BE2C (cell line): ENCODE results near the gene RGS11.

Experiments used
- DNase-seq: peaks from one replicate; pipeline ENCODE4 v3.0.0-alpha.2; 2020
- H3K27me3 ChIP-seq: fragments of 250-450 bp; sonication (Bioruptor Pico); 2 replicates; pipeline ENCODE4 v1.5.1; 2020; ENCODE audit warnings: mild to moderate bottlenecking
- H3K36me3 ChIP-seq: fragments of 250-450 bp; sonication (Bioruptor Pico); 2 replicates; pipeline ENCODE4 v1.5.1; 2020; ENCODE audit warnings: mild to moderate bottlenecking
- H3K4me1 ChIP-seq: fragments of 250-450 bp; sonication (Bioruptor Pico); 2 replicates; pipeline ENCODE4 v1.5.1; 2020
- H3K4me3 ChIP-seq: 2 replicates; pipeline ENCODE4 v1.5.1; 2011; ENCODE audit warnings: low read depth, low read length
- H3K9me3 ChIP-seq: fragments of 250-450 bp; sonication (Bioruptor Pico); 2 replicates; pipeline ENCODE4 v1.5.1; 2020
- CTCF ChIP-seq: IDR thresholded peaks from 2 replicates; pipeline ENCODE4 v1.5.1; 2012; ENCODE audit warnings: mild to moderate bottlenecking, low read depth, low read length

Gene RGS11

DNA sequence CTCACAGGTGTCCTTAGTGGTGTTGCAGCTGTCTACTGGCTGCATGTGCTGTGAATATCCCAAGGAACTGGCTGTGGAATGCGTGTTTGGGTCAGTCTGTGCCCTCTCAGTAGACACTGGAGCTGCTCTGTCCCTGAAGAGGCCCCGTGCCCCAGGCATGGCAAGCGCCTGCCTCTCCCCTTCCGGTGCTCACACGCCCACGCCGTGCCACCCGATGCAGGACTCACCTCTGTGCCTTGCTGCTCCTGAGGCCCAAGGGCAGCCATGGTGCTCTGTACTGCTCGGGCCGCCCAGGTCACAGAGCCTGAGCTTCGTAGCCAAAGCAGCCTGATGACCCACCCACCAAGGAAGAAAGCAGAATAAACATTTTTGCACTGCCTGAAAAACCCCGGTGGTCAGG is 10.0 kb downstream of the RGS11 start:
- Histone ChIP-seq H3K9me3 (no peaks in the 10 kb centered on the region), H3K27me3 (no peaks in the 10 kb centered on the region), H3K36me3 (peaks cover 5% of the 10 kb centered on the region; the same call in 1 of the 2 replicates), H3K4me1 (no peaks in the 10 kb centered on the region), H3K4me3 (no peak overlapping the region)
- DNase-seq, result no peak
- no peak for TF ChIP-seq CTCF

GRCh38 chr16:265002-265529 is 10.7 kb downstream of the RGS11 start:
- TF ChIP-seq CTCF, result no peak
- Histone ChIP-seq H3K27me3 (no peaks in the 10 kb centered on the region), H3K4me1 (no peaks in the 10 kb centered on the region), H3K9me3 (no peaks in the 10 kb centered on the region), H3K36me3 (peaks cover 8% of the 10 kb centered on the region; the same call in 1 of the 2 replicates), H3K4me3 (no peak overlapping the region)
- no peak for DNase-seq

DNA sequence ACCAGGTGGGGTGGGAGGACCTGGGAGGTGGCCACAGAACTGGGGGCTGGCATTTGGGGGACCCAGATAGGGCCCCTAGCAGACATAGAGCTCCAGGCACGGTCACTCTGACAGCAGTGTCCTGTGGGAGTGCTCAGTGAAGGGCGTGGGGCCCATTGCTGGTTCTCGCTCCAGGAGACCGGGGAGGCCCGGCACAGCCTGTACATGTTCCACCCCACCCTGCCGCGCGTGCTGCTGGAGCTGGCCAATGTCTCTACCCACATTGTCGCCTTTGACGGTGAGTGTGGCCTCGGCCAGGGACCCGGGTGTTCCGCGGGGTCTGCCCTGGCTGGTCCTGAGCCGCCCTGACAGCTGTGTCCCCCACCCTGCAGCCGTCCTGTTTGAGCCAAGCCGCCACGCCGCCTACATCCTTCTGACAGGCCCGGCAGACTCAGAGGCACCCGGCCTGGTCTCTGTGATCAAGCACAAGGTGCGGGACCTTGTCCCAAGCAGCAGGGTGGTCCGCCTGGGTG is 11.2 kb downstream of the RGS11 start:
- TF ChIP-seq CTCF, result no peak
- H3K4me3 ChIP-seq, result no peak overlapping the region
- H3K36me3 ChIP-seq, result peaks cover 8% of the 10 kb centered on the region; the same call in 1 of the 2 replicates
- no peaks in the 10 kb centered on the region for H3K9me3 ChIP-seq
- H3K27me3 ChIP-seq, result no peaks in the 10 kb centered on the region
- DNase-seq, result no peak
- H3K4me1 ChIP-seq, result no peaks in the 10 kb centered on the region

GRCh38 chr16:263944-264343 is 11.8 kb downstream of the RGS11 start:
- H3K27me3 ChIP-seq, result no peaks in the 10 kb centered on the region
- peaks cover 8% of the 10 kb centered on the region; the same call in 1 of the 2 replicates for H3K36me3 ChIP-seq
- TF ChIP-seq CTCF, result no peak
- DNase-seq, result no peak
- H3K9me3 ChIP-seq, result no peaks in the 10 kb centered on the region
- no peaks in the 10 kb centered on the region for H3K4me1 ChIP-seq
- H3K4me3 ChIP-seq, result no peak overlapping the region

GRCh38 chr16:263182-263774 is 12.5 kb downstream of the RGS11 start:
- no peak for TF ChIP-seq CTCF
- no peak for DNase-seq
- Histone ChIP-seq H3K27me3 (no peaks in the 10 kb centered on the region), H3K4me3 (no peak overlapping the region), H3K36me3 (peaks cover 8% of the 10 kb centered on the region; the same call in 1 of the 2 replicates), H3K9me3 (no peaks in the 10 kb centered on the region), H3K4me1 (no peaks in the 10 kb centered on the region)

DNA sequence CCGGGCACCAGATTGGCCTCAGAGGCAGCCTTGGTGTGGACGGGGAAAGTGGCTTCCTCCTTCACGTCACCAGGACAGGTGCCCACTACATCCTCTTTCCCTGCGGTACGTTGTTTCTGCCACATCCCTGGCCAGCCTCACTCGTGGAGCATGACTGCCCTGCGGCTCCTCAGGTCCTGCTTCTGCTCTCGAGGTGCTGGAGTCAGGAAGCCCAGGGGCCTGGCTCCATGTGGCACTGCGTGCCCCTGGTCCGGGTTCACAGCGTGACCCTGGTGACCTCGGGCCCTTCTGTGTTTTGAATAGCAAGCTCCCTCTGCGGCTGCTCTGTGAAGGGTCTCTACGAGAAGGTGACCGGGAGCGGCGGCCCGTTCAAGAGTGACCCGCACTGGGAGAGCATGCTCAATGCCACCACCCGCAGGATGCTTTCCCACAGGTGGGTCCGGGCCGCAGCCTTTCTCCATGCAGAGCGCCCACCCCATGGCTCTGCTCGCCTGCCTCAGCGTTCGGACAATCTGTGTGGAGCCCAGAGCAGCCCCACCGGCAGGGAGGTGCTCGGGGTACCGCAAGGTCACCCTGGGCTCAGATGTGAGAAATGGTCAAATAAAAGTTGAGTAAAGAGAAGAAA is 13.5 kb downstream of the RGS11 start:
- no peak for TF ChIP-seq CTCF
- Histone ChIP-seq H3K4me1 (no peaks in the 10 kb centered on the region), H3K4me3 (no peak overlapping the region), H3K36me3 (peaks cover 8% of the 10 kb centered on the region; the same call in 1 of the 2 replicates), H3K9me3 (no peaks in the 10 kb centered on the region), H3K27me3 (no peaks in the 10 kb centered on the region)
- no peak for DNase-seq
